Suppressor macrophage treated with lipopolysaccharide for 4 hours (primary cell): Measurements from ENCODE around the gene PDS5A.
"Not testable (repeated sequence)": the region's sequence is repeated elsewhere in the genome, so short reads cannot be mapped to it uniquely, and the experiment has no call there.

Experiments used
- DNase-seq: peaks from one replicate; pipeline ENCODE4 v3.0.0-alpha.2; 2020

PDS5A gene

DNA sequence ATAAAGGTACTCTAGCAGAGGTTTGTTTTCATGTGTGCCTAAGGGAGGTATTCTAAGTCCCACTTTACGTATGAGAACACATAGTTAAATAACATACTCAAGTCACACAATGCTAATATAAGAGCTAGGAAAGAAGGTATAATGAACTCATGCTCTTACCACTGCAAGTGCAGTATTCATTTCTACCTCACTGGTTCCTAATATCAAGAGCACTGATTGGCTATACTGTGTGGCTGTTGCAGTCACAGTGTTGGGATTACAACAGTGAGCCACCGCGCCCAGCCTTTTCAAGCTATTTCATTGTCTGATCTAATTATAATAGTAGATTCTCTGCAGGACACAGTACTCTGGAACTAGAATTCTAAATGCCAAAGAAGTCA, 84.0 kb downstream of the PDS5A start:
- no peak for DNase-seq

DNA sequence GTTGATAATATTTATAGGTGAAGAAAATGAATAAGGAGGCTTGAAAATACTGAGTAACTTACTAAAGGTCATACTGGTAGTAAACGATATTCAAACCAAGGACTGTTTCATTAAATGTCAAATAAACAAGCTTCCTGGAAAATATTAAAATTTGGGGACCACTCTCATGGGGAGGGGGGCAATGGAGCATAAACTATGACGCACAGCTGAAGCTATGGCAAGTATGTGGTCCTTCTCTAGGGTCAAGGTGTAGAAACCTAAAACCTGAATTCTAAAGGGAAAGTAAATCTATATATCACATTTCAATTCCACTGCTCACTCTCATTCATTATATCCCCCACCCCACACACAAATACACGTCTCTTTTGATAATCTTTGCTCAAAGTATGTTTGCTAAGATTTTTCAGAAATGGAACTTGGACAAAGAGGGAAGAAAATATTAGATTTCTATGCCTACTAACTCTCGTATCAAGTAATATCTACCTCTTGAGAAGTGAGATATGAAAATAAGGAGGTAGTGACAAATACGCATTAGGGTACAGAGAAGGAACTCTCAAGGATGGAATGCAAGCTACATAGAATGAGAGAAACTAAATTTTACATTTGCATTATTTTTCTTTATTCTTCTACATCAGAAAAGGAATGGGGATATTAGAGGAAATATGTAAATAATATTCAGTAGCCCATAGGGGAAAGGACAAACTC, 84.6 kb downstream of the PDS5A start:
- DNase-seq = no peak

DNA sequence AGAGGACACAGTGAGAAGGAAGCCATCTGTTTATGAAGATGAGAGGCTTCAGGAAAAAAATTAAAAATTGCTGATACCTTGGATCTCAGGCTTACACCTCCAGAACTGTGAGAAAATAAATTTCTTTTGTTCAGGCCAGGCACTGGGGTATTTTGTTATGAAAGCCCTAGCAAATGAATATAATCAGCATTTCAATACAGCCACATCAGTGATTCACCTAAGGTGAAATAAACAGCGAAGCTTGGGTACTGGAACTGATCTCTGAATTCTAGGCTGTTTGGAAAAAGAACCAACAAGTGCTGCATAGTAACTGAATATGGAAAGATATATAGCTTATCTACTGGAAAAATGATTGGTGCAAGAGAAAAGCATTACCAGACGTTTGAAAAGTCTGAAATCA, 88.5 kb downstream of the PDS5A start:
- no peak for DNase-seq

DNA sequence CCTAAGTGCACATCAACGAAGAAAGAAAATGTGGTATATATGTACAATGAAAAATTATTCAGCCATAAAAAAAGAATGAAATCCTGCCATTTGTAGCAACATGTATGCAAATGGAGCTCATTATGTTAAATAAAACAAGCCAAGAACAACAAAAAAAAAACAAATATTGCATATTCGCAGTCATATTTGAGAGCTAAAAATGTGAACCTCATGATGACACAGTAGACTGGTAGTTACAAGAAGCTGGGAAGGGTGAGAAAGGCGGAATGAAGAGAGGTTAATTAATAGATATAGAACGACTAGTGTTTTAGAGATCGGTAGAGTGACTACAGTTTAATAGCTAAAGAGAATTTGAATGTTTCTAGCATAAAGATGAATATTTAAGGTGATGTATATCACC, 89.2 kb downstream of the PDS5A start:
- no peak for DNase-seq

DNA sequence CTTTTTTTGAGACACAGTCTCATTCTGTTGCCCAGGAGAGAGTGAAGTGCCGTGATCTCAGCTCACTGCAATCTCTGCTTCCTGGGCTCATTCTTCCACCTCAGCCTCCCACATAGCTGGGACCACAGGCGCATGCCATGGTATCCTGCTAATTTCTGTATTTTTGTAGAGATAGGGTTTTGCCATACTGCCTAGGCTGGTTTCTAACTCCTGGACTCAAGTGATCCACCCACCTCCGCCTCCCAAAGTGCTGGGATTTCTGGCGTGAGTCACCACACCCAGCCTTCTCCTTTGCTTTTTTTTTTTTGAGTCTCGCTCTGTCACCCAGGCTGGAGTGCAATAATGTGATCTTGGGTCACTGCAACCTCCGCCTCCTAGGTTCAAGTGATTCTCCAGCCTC, 94.1 kb downstream of the PDS5A start:
- DNase-seq = peak; percentile 5

DNA sequence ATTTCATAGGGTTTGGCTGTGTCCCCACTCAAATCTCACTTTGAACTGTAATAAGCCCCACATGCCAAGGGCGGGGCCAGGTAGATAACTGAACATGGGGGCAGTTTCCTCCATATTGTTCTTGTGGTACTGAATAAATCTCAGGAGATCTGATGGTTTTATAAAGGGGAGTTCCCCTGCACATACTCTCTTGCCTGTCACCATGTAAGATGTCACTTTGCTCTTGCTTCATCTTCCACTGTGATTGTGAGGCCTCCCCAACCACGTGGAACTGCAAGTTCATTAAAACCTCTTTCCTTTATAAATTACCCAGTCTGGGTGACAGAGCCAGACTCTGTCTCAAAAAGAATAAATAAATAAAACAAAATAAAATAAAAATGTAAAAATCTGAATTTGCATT, 95.9 kb downstream of the PDS5A start:
- DNase-seq = peak; percentile 9

DNA sequence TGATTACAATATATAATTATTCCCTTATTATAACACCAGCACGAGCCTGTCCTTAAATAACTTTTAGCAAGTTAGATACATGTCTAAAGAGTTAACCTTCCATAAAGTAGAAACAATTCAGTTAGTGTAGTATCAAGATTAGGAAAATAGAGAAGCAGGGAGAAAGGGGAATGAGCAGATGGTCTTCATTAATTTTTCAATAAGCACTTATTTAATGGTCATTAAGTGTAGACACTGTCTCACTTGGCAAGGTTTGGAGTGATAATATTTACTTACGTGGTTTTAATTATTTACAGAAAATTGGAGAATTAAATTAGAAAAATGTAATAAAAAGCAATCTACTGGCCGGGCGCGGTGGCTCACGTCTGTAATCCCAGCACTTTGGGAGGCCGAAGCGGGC, 99.7 kb downstream of the PDS5A start:
- no peak for DNase-seq

DNA sequence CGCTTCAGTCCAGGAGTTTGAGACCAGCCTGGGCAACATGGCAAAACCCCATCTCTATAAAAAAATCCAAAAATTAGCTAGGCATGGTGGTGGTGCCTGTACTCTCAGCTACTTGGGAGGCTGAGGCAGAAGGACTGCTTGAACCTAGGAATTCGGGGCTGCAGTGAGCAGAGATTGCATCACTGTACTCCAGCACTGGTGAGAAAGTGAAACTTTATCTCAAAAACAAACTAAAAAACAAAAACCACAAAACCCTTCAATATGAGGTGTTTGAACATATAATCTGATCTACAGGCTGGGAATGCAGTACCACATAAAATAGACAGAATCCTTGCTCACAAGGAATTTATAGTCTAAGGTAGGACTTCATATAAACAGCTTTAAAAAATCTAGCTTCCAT, 103.9 kb downstream of the PDS5A start:
- DNase-seq = no peak

DNA sequence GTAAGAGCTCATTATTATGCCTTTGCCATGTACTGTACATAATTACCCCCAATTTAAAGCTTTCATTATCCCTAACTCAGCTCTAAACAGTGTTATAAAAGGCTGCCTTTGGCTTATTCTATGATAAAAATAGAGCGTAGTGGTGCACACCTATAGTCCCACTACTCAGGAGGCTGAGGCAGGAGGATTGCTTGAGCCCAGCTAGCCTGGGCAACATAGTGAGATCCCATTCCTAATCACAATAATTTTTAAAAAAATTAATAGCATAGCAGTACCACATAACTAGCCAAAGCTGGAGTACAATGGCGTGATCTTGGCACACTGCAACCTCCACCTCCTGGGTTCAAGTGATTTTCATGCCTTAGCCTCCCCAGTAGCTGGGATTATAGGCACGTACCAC, 112.4 kb downstream of the PDS5A start:
- DNase-seq = no peak

DNA sequence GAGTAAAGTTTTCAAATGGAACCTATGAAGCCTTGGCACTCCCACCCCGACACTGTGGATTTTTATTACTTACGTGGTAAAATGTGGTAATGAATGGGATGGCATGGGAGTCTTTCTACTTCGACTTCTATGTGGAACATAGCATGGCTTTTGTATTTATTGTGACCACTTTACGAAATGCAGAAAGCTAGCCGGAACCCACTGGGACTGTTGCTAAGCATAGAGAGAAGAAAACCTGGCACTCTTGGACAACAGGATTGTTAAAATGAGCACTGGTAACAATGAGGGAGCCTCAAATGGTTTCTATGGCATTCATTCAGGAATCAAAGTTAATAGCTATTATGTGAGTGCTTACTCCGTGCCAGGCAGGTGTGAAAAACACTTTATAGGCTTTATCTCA, 113.3 kb downstream of the PDS5A start:
- no peak for DNase-seq

DNA sequence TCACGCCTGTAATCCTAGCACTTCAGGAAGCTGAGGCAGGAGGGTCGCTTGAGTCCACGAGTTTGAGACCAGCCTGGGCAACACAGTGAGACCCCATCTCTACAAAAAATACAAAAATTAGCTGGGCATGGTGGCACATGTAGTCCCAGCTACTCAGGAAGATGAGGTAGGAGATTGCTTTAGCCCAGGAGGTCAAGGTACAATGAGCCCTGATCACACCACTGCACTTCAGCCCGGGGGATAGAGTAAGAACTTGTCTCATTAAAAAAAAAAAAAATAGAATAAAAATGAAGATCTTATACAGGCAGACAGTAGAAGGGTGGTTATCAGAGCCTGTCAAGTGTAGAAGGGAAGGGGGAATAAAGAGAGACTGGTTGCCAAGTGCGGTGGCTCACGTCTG, 116.9 kb downstream of the PDS5A start:
- no peak for DNase-seq

DNA sequence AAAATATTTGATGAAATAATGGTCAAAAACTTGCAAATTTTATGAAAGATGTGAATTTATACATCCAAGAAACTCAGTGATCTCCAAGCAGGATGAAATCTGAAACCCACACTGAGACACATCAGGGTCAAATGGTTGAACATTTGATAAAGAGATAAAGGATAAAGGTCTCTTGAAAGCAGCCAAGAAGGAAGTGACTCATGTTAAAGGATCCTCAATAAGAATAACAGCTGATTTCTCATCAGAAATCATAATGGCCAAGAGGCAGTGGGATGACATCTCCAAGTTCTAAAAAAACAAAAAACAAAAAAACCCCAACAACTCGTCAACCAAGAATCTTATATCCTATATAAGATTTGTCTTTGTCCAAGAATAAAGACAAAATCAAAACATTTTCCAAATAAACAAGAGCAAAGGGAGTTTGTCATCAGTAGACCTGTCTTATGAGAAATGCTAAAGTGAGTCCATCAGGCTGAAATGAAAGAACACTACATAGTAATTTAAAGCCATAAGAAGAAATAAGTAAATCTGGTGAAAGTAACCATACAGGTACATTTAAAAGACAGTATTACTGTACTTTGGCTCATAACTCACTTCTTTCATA, 121.7 kb downstream of the PDS5A start:
- no peak for DNase-seq

DNA sequence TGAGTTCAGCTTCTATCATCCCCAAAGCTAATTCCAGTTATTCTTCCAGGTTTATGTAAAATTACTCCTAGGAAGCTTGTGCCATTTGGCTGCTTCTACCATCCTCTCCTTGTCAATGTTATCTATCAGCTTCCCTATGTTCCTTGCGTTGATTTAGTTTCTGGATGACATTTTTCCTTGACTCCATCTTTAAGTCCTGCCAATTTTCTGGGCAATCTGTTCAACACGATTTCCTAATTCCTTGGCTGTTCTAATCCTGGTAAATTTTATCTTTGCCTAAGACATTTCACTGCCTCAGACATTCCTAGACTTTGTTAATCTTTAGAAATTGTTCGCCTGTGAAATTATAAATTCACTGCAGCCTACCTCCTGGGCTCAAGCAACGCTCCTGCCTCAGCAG, 125.1 kb downstream of the PDS5A start:
- DNase-seq = no peak

DNA sequence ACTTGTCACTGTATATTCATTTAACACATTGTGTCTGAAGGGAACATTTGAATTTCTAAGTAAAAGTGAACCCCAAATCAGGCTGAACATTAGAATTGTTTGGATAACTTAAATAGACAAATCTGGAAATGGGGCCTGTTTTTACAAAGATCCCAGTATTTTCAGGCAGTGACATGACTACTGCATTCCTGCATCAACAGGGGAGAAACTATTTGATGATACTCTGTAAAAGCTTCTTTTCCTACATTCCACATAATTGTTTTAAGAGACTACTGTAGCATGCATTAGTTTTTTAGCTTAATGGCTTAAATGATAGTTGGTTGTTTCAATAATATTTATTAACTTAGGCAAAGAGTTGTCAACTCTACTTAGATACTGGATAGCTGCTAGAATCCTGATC, 127.0 kb downstream of the PDS5A start:
- no peak for DNase-seq

DNA sequence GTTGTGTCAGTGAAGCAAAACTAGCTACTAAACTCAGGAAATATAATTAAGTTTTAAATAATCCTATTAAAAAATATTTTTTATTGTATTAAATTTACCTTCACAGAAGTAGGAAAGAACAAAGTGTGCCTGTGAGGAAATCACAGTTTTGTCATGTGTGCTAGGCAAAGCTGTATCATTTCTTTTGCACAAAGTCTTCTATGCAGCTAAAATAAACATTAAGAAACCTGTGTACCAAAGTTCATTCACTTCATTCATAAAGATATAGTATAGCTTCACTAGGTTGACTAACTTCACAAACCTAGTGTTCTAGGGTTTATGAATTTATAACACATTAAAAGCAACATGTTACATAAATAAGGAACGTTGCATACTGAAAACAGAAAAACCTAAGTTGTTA, 131.0 kb downstream of the PDS5A start:
- DNase-seq = no peak

DNA sequence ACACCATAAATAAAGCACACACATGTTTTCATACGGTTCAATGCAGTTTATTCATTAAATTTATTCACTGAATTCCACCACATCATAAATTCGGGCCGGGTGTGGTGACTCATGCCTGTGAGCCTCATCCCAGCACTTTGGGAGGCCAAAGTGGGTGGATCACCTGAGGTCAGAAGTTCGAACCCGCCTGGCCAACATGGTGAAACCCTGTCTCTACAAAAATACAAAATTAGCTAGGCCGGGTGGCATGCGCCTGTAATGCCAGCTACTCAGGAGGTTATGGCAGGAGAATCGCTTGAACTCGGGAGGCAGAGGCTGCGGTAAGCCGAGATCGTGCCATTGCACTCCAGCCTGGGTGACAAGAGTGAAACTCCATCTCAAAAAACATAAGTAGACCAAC, 131.6 kb downstream of the PDS5A start:
- DNase-seq = no peak

DNA sequence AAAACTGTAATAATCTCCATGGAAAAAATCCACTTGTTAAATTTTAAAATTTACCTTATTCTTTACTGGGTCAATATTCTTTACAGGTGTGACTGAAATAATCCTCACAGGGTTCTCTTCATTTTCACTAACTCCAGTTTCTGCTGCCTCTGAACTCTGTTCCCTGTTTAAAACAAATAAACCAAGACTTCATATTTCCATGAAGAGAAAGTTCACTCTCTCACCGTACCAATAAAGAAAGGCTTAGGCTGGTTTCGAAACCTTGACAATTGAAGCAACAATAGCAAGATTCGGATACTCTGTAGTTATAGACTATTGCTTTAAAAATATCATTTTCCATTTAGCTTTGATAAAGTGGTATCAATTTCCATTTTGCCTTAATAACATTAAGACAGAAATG, 135.8 kb downstream of the PDS5A start:
- no peak for DNase-seq

DNA sequence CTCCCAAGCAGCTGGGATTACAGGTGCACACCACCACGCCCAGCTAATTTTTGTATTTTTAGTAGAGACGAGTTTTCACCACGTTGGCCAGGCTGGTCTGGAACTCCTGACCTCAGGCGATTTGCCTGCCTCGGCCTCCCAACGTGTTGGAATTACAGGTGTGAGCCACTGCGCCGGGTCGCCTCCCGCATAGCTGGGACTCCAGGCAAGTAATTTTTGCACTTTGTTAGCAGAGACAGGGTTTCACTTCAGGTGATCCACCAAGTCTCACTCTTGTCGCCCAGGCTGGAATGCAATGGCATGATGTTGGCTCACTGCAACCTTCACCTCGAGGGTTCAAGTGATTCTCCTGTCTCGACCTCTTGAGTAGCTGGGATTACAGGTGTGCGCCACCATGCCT, 137.2 kb downstream of the PDS5A start:
- not testable (repeated sequence) for DNase-seq

DNA sequence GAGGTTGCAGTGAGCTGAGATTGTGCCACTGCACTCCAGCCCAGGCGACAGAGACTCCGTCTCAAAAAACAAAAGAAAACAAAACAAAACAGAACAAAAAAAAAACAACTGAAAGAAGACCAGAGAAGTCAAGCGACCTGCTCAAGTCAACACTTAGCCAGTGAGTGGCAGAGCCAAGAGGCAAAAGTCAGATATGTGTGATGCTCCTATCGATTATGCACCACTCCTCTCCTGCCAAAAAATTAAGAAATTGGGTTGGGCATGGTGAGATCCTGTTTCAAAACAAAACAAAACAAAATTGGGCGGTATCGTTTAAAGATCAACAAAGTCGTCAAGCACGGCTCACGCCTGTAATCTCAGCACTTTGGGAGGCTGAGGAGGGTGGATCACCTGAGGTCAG, 137.7 kb downstream of the PDS5A start:
- DNase-seq = no peak

DNA sequence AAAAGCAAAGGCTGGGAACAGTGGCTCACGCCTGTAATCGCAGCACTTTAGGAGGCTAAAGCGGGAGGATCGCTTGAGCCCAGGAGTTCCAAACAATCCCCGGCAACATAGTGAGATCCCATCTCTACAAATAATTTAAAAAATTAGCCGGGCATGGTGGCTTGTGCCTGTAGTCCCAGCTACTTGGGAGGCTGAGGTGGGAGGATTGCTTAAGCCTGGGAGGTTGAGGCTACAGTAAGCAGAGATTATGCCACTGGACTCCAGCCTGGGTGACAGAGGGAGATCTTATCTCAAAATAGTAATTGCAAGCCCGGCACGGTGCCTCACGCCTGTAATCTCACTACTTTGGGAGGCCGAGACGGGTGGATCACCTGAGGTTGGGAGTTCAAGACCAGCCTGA, 139.3 kb downstream of the PDS5A start:
- not testable (repeated sequence) for DNase-seq

DNA sequence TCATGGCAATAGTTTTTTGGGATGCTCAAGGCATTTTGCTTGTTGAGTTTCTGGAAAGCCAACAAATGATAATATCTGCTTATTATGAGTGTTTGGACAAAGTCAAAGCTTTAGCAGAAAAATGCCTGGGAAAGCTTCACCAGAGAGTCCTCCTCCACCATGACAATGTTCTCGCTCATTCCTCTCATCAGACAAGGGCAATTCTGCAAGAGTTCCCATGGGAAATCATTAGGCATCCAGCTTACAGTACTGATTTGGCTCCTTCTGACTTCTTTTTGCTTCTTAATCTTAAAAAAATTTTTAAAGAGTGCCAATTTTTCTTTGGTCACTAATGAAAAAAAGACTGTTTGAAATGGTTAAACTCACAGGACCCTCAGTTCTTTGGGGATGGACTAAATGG, 143.4 kb downstream of the PDS5A start:
- no peak for DNase-seq

DNA sequence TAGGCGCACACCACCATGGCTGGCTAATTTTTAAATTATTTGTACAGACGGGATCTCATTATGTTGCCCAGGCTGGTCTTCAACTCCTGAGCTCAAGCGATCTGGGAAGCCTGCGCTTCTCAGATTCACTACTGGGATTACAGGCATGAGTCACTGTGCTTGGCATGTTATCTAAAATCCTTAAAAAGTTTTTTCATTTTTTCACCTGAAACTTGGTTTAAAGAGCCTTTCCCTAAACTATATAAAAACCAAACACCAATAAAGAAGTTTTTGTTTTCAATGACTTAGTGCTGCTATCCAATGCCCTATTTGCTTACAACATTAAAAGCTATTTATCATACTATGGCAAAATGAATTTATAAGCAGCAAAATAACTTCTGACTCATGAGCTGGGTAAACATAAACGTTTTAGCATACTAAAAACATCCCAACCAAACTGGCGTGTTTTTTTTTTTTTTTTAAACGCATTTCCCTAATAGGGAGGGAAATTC, 151.9 kb downstream of the PDS5A start:
- no peak for DNase-seq

DNA sequence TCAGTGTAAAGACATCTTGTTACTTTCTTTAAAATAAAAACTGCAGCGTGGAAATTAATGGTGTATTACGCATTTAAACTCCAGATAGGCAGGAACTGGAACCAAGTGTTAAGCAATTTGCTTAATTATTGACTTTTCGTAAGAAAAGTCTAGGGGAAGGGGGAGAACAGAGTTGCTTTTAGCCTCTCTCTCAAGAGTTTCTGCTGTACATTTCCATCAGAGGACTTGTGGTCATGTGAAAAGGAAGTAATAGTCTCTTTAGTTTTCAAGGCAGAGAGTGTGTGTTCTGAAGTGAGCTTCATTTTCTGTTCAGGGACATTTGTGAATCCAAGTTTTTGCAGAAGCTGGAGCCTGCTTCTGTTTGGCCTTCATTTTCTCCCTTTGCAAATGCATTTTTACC, 152.6 kb downstream of the PDS5A start:
- peak; percentile 37 for DNase-seq

DNA sequence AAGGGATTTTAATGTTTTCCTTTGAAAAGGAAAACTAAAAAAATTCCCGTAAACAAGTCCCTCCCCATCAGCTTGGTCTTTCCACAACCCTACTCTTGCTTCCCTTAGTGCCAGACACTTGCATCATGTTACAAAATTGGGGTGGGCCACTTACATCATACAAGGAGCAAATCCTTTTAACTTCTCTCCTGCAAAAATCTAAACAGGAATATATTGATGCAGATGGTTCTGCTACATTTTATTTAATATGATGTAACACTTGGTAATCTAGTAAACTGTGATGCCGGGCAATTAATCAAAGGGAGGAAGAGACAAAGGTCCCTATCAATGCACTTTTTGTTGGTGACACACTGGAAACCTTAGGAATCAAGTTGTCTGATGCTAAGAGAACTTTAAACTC, 154.5 kb downstream of the PDS5A start:
- DNase-seq = no peak

DNA sequence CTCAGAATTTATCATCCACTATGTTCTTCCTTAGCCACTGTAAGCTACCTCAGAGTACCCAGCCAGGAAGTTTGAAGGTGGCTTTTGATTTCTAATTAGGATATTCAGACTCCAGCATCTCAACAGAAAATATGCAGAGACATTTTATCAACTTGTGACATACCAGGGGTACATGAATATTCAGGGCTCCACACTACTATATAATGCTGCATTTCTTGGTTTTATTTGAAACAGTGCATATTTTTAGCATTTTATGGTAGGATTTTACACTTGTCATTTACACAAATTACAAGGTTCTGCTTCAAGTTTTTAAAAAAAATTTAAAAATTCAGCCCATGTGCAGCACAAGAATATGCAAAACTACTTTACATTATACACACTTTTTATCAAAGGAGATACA, 155.0 kb downstream of the PDS5A start:
- DNase-seq = no peak
